H1 (cell line): Measurements from ENCODE around the gene LIN28A. TPM values are rescaled to one million over a fixed set of nuclear protein-coding genes. Genes with fewer than 3 reads are reported as not detected.

Experiments used
- CTCF ChIA-PET: fragments of 300-600 bp; sonication (Branson Sonifier 250); formaldehyde crosslinking; loops from one replicate; lab custom pipeline; 2021; ENCODE audit not compliant: partially characterized antibody; lab: Charles Lee
- POLR2A ChIA-PET: fragments of 300-600 bp; sonication (Branson Sonifier 250); formaldehyde crosslinking; loops from one replicate; lab custom pipeline; 2021; ENCODE audit warnings: inconsistent platforms; ENCODE audit not compliant: partially characterized antibody; lab: Charles Lee
- DNase-seq, 2 experiments: peaks; one replicate each; pipeline versions ENCODE4 v3.0.0 to v3.0.0-alpha.2; 2010 to 2022; ENCODE audit warnings: low spot score in 2 of 2, low read depth in 1 of 2, mixed read lengths in 1 of 2
- FAIRE-seq: peaks from 2 replicates; lab custom pipeline; 2011; peaks lifted over from hg19 to GRCh38; lab: Jason Lieb, UNC
- H2AFZ ChIP-seq: 2 replicates; pipeline ENCODE4 v1.8.1; 2012; ENCODE audit warnings: low read length, inconsistent platforms
- H2AK5ac ChIP-seq: 2 replicates; pipeline ENCODE4 v1.6.1; 2013; ENCODE audit warnings: low read depth, low read length
- H2BK120ac ChIP-seq: replicated peaks from 2 replicates; pipeline ENCODE3; 2013; ENCODE audit warnings: low read depth, low read length, inconsistent platforms
- H2BK12ac ChIP-seq: 2 replicates; pipeline ENCODE4 v1.6.1; 2013; ENCODE audit warnings: low read depth, low read length
- H2BK15ac ChIP-seq: 2 replicates; pipeline ENCODE4 v1.6.1; 2013; ENCODE audit warnings: low read length
- H2BK20ac ChIP-seq: 2 replicates; pipeline ENCODE4 v1.6.1; 2013; ENCODE audit warnings: low read length
- H2BK5ac ChIP-seq: 2 replicates; pipeline ENCODE4 v1.6.1; 2013; ENCODE audit warnings: low read depth, low read length
- H3K14ac ChIP-seq: 2 replicates; pipeline ENCODE4 v1.6.1; 2013; ENCODE audit warnings: inconsistent platforms; ENCODE audit not compliant: insufficient read length
- H3K18ac ChIP-seq: 2 replicates; pipeline ENCODE4 v1.6.1; 2013; ENCODE audit warnings: low read length; ENCODE audit errors: extremely low read depth
- H3K23ac ChIP-seq: 2 replicates; pipeline ENCODE4 v1.6.1; 2013; ENCODE audit warnings: inconsistent platforms; ENCODE audit not compliant: insufficient read length
- H3K23me2 ChIP-seq: 2 replicates; pipeline ENCODE4 v1.6.1; 2013; ENCODE audit warnings: low read depth, low read length
- H3K27ac ChIP-seq: 2 replicates; pipeline ENCODE4 v1.6.1; 2011; ENCODE audit warnings: low read depth, low read length, inconsistent platforms
- H3K27me3 ChIP-seq, 4 experiments: replicated peaks in 1 of 4; 1 replicate in 1 of 4; 2 replicates in 3 of 4; pipeline versions ENCODE4 v1.6.1 to v1.8.1; 2011 to 2013; ENCODE audit warnings: low read length in 3 of 4, mild to moderate bottlenecking in 3 of 4, inconsistent platforms in 2 of 4, mixed read lengths in 2 of 4, moderate library complexity in 1 of 4; ENCODE audit not compliant: control insufficient read depth in 3 of 4, insufficient read depth in 3 of 4; ENCODE audit errors: extremely low read depth in 1 of 4
- H3K36me3 ChIP-seq, 4 experiments: 2 replicates each; pipeline versions ENCODE4 v1.6.1 to v1.8.1; 2011 to 2013; ENCODE audit warnings: mild to moderate bottlenecking in 4 of 4, low read length in 3 of 4, moderate library complexity in 2 of 4, control low read depth in 1 of 4, inconsistent platforms in 1 of 4; ENCODE audit not compliant: insufficient read depth in 4 of 4, control insufficient read depth in 2 of 4
- H3K4ac ChIP-seq: replicated peaks from 2 replicates; pipeline ENCODE3; 2013; ENCODE audit warnings: low read length, low read depth, mixed read lengths, inconsistent platforms; ENCODE audit not compliant: insufficient read length
- H3K4me1 ChIP-seq, 4 experiments: replicated peaks in 1 of 4; 1 replicate in 1 of 4; 2 replicates in 3 of 4; pipeline versions ENCODE4 v1.6.1 to v1.8.1; 2011 to 2013; ENCODE audit warnings: low read length in 3 of 4, inconsistent platforms in 2 of 4, mixed read lengths in 1 of 4; ENCODE audit not compliant: insufficient read depth in 4 of 4, control insufficient read depth in 3 of 4
- H3K4me2 ChIP-seq, 2 experiments: 2 replicates each; pipeline versions ENCODE4 v1.6.1 to v1.8.1; 2011 to 2013; ENCODE audit warnings: low read depth in 2 of 2, low read length in 2 of 2, control low read depth in 1 of 2, inconsistent platforms in 1 of 2, mild to moderate bottlenecking in 1 of 2; ENCODE audit not compliant: insufficient read depth in 1 of 2
- H3K4me3 ChIP-seq, 4 experiments: fragments of 200-600, 300-600 bp in 1 of 4; sonication (generic), shearing (Covaris generic), sonication (Bioruptor Twin) in 1 of 4; 2 replicates each; pipeline versions ENCODE4 v1.5.1 to v1.8.1; 2011 to 2016; ENCODE audit warnings: low read length in 4 of 4, low read depth in 3 of 4, control low read depth in 2 of 4, inconsistent platforms in 2 of 4, mild to moderate bottlenecking in 2 of 4, mixed read lengths in 1 of 4, moderate library complexity in 1 of 4; ENCODE audit not compliant: insufficient read depth in 2 of 4; ENCODE audit errors: extremely low read depth in 1 of 4
- H3K56ac ChIP-seq: replicated peaks from 2 replicates; pipeline ENCODE3; 2013; ENCODE audit warnings: low read depth, mild to moderate bottlenecking, mixed read lengths, low read length, inconsistent platforms; ENCODE audit not compliant: insufficient read length
- H3K79me1 ChIP-seq: 2 replicates; pipeline ENCODE4 v1.6.1; 2013; ENCODE audit warnings: low read depth, low read length, control low read depth
- H3K79me2 ChIP-seq, 2 experiments: 2 replicates each; pipeline versions ENCODE4 v1.6.1 to v1.8.1; 2012 to 2013; ENCODE audit warnings: low read length in 2 of 2, mild to moderate bottlenecking in 2 of 2, inconsistent platforms in 1 of 2; ENCODE audit not compliant: insufficient read depth in 2 of 2, control insufficient read depth in 1 of 2
- H3K9ac ChIP-seq, 4 experiments: replicated peaks in 1 of 4; 1 replicate in 1 of 4; 2 replicates in 3 of 4; pipeline versions ENCODE4 v1.6.1 to v1.8.1; 2011 to 2013; ENCODE audit warnings: low read depth in 3 of 4, low read length in 3 of 4, control low read depth in 2 of 4, mild to moderate bottlenecking in 2 of 4, moderate library complexity in 2 of 4, inconsistent platforms in 1 of 4; ENCODE audit errors: extremely low read depth in 1 of 4
- H3K9me3 ChIP-seq, 2 experiments: 2 replicates each; pipeline versions ENCODE4 v1.6.1 to v1.8.1; 2012 to 2013; ENCODE audit warnings: mild to moderate bottlenecking in 2 of 2, moderate library complexity in 2 of 2, control low read depth in 1 of 2, inconsistent platforms in 1 of 2, low read depth in 1 of 2, low read length in 1 of 2, mixed read lengths in 1 of 2; ENCODE audit not compliant: insufficient read depth in 2 of 2
- H4K20me1 ChIP-seq, 2 experiments: replicated peaks in 1 of 2; 2 replicates each; pipeline versions ENCODE3 to v1.8.1; 2011 to 2013; ENCODE audit warnings: inconsistent platforms in 2 of 2, low read length in 2 of 2, mild to moderate bottlenecking in 1 of 2; ENCODE audit not compliant: insufficient read depth in 2 of 2, control insufficient read depth in 1 of 2
- H4K5ac ChIP-seq: 2 replicates; pipeline ENCODE4 v1.6.1; 2013; ENCODE audit warnings: low read length, low read depth, mixed read lengths, inconsistent platforms; ENCODE audit not compliant: insufficient read length
- H4K8ac ChIP-seq: 2 replicates; pipeline ENCODE4 v1.8.0; 2013; ENCODE audit warnings: mild to moderate bottlenecking, moderate library complexity, low read length, inconsistent platforms; ENCODE audit not compliant: insufficient read depth; ENCODE audit errors: extremely low read depth
- H4K91ac ChIP-seq: replicated peaks from 2 replicates; pipeline ENCODE3; 2013; ENCODE audit warnings: low read length, mixed read lengths, inconsistent platforms; ENCODE audit not compliant: insufficient read length
- KDM4A ChIP-seq: IDR thresholded peaks from one replicate; pipeline ENCODE4 v1.7.1; 2012; ENCODE audit warnings: low read depth, mild to moderate bottlenecking, moderate library complexity, low read length, inconsistent platforms; ENCODE audit not compliant: severe bottlenecking
- RBBP5 ChIP-seq: IDR thresholded peaks from 2 replicates; pipeline ENCODE4 v1.7.1; 2012; ENCODE audit warnings: low read depth, mild to moderate bottlenecking, inconsistent platforms, low read length, moderate library complexity, borderline replicate concordance
- RNF2 ChIP-seq: fragments of 200-900, 300-1000 bp; sonication (generic); IDR thresholded peaks from 2 replicates; pipeline ENCODE4 v1.7.1; 2016; ENCODE audit warnings: borderline replicate concordance, low read depth, mild to moderate bottlenecking, antibody characterized with exemption, low read length; ENCODE audit not compliant: poor library complexity, severe bottlenecking; ENCODE audit errors: missing control alignments
- SIRT6 ChIP-seq: IDR thresholded peaks from one replicate; pipeline ENCODE4 v1.7.1; 2012; ENCODE audit warnings: low read length, inconsistent platforms
- TAF1 ChIP-seq: IDR thresholded peaks from 2 replicates; pipeline ENCODE4 v1.6.1; 2011; ENCODE audit warnings: mild to moderate bottlenecking, low read depth, low read length
- WGBS, 2 experiments: shearing (Covaris generic) in 1 of 2; methylation state at CpG; one replicate each; pipeline versions ENCODE4 v1.1.6 to v1.1.7; 2013 to 2015; ENCODE audit warnings: low lambda C conversion rate in 2 of 2, mixed read lengths in 2 of 2, inconsistent platforms in 1 of 2, low coverage in 1 of 2, missing lambda C conversion rate in 1 of 2; ENCODE audit not compliant: insufficient replicate concordance in 2 of 2, insufficient coverage in 1 of 2, insufficient read length in 1 of 2; ENCODE audit errors: extremely low coverage in 1 of 2, missing lambda C conversion rate in 1 of 2; 5-methylcytosine and 5-hydroxymethylcytosine counted together
- polyA plus RNA-seq, 7 experiments: library from polyadenylated mRNA; depleted of rRNA in 3 of 7; stranded (reverse) in 5 of 7; unstranded in 2 of 7; fragments of >200 nt in 5 of 7; fragments of 200-250 nt in 2 of 7; gene quantifications; 1 replicate in 5 of 7; 2 replicates in 1 of 7; 4 replicates in 1 of 7; pipeline versions ENCODE4 v1.2.1 to v1.2.3, GENCODE V29; 2011 to 2013; ENCODE audit warnings: missing spikeins in 2 of 7, mixed read lengths in 2 of 7
- total RNA-seq: library from RNA; stranded (reverse); fragmentation: NEBNext Ultra II Directional; extraction: Animal tissue kit (Norgen Biotek cat#: 25700); gene quantifications from 2 replicates; pipeline ENCODE4 v1.2.1, GENCODE V29; 2021

Gene LIN28A
- total and polyA plus RNA-seq, 2 of the 8 experiments (the other 6 are each of a cell fraction or from before 2014, with no cell fraction given), result 403 to 1,486 TPM

- Histone ChIP-seq H3K14ac (no peak overlapping the region), H3K4me3 (peak overlapping the region; percentile 65 to 96 (median 78); a peak in 7 of 8 replicates), H3K18ac (0 out of 2 replicates have a peak overlapping the region, but pooled peaks have one; percentile 80), H3K27me3 (peaks cover 0 to 4% (median 0%) of the 10 kb centered on the region in 4 experiments; a peak in 2 of 7 replicates), H4K8ac (no peak overlapping the region), H4K5ac (no peak overlapping the region), H4K91ac (no peak overlapping the region), H3K27ac (no peak overlapping the region), H2BK15ac (no peak overlapping the region), H3K9me3 (no peaks in the 10 kb centered on the region), H3K79me2 (peaks cover 5 to 15% of the 10 kb centered on the region in 2 experiments; a peak in 3 of 4 replicates), H2AFZ (no peak overlapping the region), H3K4me2 (peak overlapping the region; percentile 84 to 96), H3K36me3 (peaks cover 26 to 49% (median 35%) of the 10 kb centered on the region in 4 experiments), H2BK120ac (no peak overlapping the region), H3K4me1 (peaks cover 8 to 13% (median 11%) of the 10 kb centered on the region in 4 experiments), H2BK5ac (no peak overlapping the region), H3K4ac (no peak overlapping the region), H3K9ac (peak overlapping the region in 1 of 4 experiments; percentile 69; a peak in 3 of 7 replicates), H4K20me1 (peaks cover 6 to 16% of the 10 kb centered on the region in 2 experiments), H3K79me1 (no peaks in the 10 kb centered on the region; the same call in 1 of the 2 replicates), H2BK20ac (no peak overlapping the region), H3K23me2 (peaks cover 11% of the 10 kb centered on the region), H2AK5ac (no peak overlapping the region), H3K56ac (no peak overlapping the region), H3K23ac (no peak overlapping the region), H2BK12ac (no peak overlapping the region)
- no peak for FAIRE-seq
- WGBS, 2 experiments, result 50% methylated on average over 14 of the region's 14 CpGs; no CpG with 5 or more reads in 1 of the 2 experiments
- TF ChIP-seq RBBP5, result 0 out of 2 replicates have a peak, but pooled peaks have one; percentile 6
- 0 out of 2 replicates have a peak, but pooled peaks have one; percentile 24 for TF ChIP-seq TAF1
- TF ChIP-seq RNF2, result no peak
- no peak for TF ChIP-seq SIRT6
- TF ChIP-seq KDM4A, result peak; percentile 6
- POLR2A ChIA-PET, result interaction anchor here (1.0 to 5.0 kb wide), 31 partner anchors 11 to 386 kb away, joined by 3 to 73 read pairs (median 7); partner anchors contain the start of genes DHDDS, LIN28A and RPS6KA1
- CTCF ChIA-PET, result interaction anchor here (0.6 to 4.3 kb wide), 18 partner anchors 9 to 294 kb away, joined by 3 to 16 read pairs (median 3); partner anchors contain the start of genes CNKSR1, RPS6KA1 and SH3BGRL3
- DNase-seq, result no peak
These were observed 60.4 kb downstream of the LIN28A start for GRCh38 chr1:26470878-26471497.
